WTC11 (cell line): ENCODE results near the gene PIK3C2B. TPM values are rescaled to one million over a fixed set of nuclear protein-coding genes. Genes with fewer than 3 reads are reported as not detected.

Experiments
- ATAC-seq: fragments of 200-7000 bp; cut with Tn5 transposase; 2 replicates; pipeline ENCODE4 v1.10.0; 2021; ENCODE audit warnings: mild to moderate bottlenecking, moderate library complexity
- CTCF ChIA-PET: fragments of 300-600 bp; sonication (Branson Sonifier 250); formaldehyde crosslinking; loops from one replicate; lab custom pipeline; 2021; ENCODE audit warnings: antibody characterized with exemption; lab: Charles Lee
- POLR2A ChIA-PET: fragments of 350-600 bp; sonication (Branson Sonifier 250); formaldehyde crosslinking; loops from one replicate; lab custom pipeline; 2021; ENCODE audit warnings: antibody characterized with exemption; lab: Charles Lee
- DNase-seq: peaks from one replicate; pipeline ENCODE4 v3.0.0; 2021; ENCODE audit warnings: low spot score
- H3K27ac Mint-ChIP-seq: 2 replicates; pipeline ENCODE4 v1.8.0; 2021; ENCODE audit warnings: mixed read lengths
- H3K27me3 Mint-ChIP-seq: 2 replicates; pipeline ENCODE4 v1.8.0; 2021; ENCODE audit warnings: low read depth, mild to moderate bottlenecking, moderate library complexity, mixed read lengths
- H3K36me3 Mint-ChIP-seq: 2 replicates; pipeline ENCODE4 v1.8.0; 2021; ENCODE audit warnings: mixed read lengths
- H3K4me1 Mint-ChIP-seq: 2 replicates; pipeline ENCODE4 v1.8.0; 2022; ENCODE audit warnings: mixed read lengths
- H3K4me3 Mint-ChIP-seq: 2 replicates; pipeline ENCODE4 v1.8.0; 2021; ENCODE audit warnings: mild to moderate bottlenecking, moderate library complexity, mixed read lengths
- H3K9me3 Mint-ChIP-seq: 2 replicates; pipeline ENCODE4 v1.8.0; 2021; ENCODE audit warnings: mixed read lengths
- CREB1 ChIP-seq: sonication (generic); formaldehyde crosslinking; IDR thresholded peaks from 2 replicates; pipeline ENCODE4 v1.8.0; 2023; ENCODE audit warnings: mild to moderate bottlenecking, missing genetic modification reagents
- CREM ChIP-seq: sonication (generic); formaldehyde crosslinking; IDR thresholded peaks from 2 replicates; pipeline ENCODE4 v1.8.1; 2022; ENCODE audit warnings: mild to moderate bottlenecking, missing genetic modification reagents, moderate library complexity
- FOXK1 ChIP-seq: sonication (generic); formaldehyde crosslinking; IDR thresholded peaks from 2 replicates; pipeline ENCODE4 v1.8.0; 2022; ENCODE audit warnings: mild to moderate bottlenecking, moderate library complexity, missing genetic modification reagents
- FOXP1 ChIP-seq: sonication (generic); formaldehyde crosslinking; IDR thresholded peaks from 2 replicates; pipeline ENCODE4 v1.8.0; 2022; ENCODE audit warnings: missing genetic modification reagents, mild to moderate bottlenecking, moderate library complexity, borderline replicate concordance
- FOXP4 ChIP-seq: sonication (generic); formaldehyde crosslinking; IDR thresholded peaks from 2 replicates; pipeline ENCODE4 v1.8.0; 2022; ENCODE audit warnings: mild to moderate bottlenecking, missing genetic modification reagents
- GABPB1 ChIP-seq: sonication (generic); formaldehyde crosslinking; IDR thresholded peaks from 2 replicates; pipeline ENCODE4 v1.8.1; 2023; ENCODE audit warnings: mild to moderate bottlenecking, missing genetic modification reagents
- GRHL2 ChIP-seq: fragments of 250-450 bp; sonication (Bioruptor Pico); IDR thresholded peaks from 2 replicates; pipeline ENCODE4 v1.8.0; 2022; ENCODE audit warnings: mild to moderate bottlenecking, moderate library complexity; ENCODE audit not compliant: insufficient replicate concordance, severe bottlenecking
- GTF2I ChIP-seq: fragments of 250-450 bp; sonication (Bioruptor Pico); conservative IDR thresholded peaks from 2 replicates; pipeline ENCODE4 v1.4.0; 2021; ENCODE audit warnings: mild to moderate bottlenecking
- KAT7 ChIP-seq: sonication (generic); formaldehyde crosslinking; IDR thresholded peaks from 2 replicates; pipeline ENCODE4 v1.8.1; 2023; ENCODE audit warnings: missing genetic modification reagents, mild to moderate bottlenecking, borderline replicate concordance
- MXD4 ChIP-seq: fragments of 250-450 bp; sonication (Bioruptor Pico); IDR thresholded peaks from 2 replicates; pipeline ENCODE4 v1.8.0; 2021; ENCODE audit warnings: mild to moderate bottlenecking, moderate library complexity, borderline replicate concordance
- NFE2L1 ChIP-seq: sonication (generic); formaldehyde crosslinking; IDR thresholded peaks from 2 replicates; pipeline ENCODE4 v1.8.1; 2023; ENCODE audit warnings: missing genetic modification reagents
- NR1H2 ChIP-seq: sonication (generic); formaldehyde crosslinking; IDR thresholded peaks from 2 replicates; pipeline ENCODE4 v1.9.0; 2021; ENCODE audit warnings: mild to moderate bottlenecking, moderate library complexity, missing genetic modification reagents
- PRDM15 ChIP-seq: sonication (generic); formaldehyde crosslinking; IDR thresholded peaks from 2 replicates; pipeline ENCODE4 v1.8.0; 2022; ENCODE audit warnings: missing genetic modification reagents
- ZNF263 ChIP-seq: sonication (generic); formaldehyde crosslinking; IDR thresholded peaks from 2 replicates; pipeline ENCODE4 v1.8.1; 2022; ENCODE audit warnings: low read depth, mild to moderate bottlenecking, moderate library complexity, missing genetic modification reagents
- ZNF512 ChIP-seq: sonication (generic); formaldehyde crosslinking; IDR thresholded peaks from 2 replicates; pipeline ENCODE4 v1.8.1; 2022; ENCODE audit warnings: missing genetic modification reagents, borderline replicate concordance
- total RNA-seq: library from RNA; stranded (reverse); gene quantifications from 3 replicates; pipeline ENCODE4 v1.2.3, GENCODE V29; 2021
- TF ChIP-seq, protein P1 (sequence below): sonication (generic); formaldehyde crosslinking; IDR thresholded peaks from 2 replicates; pipeline ENCODE4 v1.8.1; 2023; ENCODE audit warnings: mild to moderate bottlenecking, missing genetic modification reagents, moderate library complexity
- TF ChIP-seq, protein P2 (sequence below): sonication (generic); formaldehyde crosslinking; IDR thresholded peaks from 2 replicates; pipeline ENCODE4 v1.8.1; 2023; ENCODE audit warnings: mild to moderate bottlenecking, missing genetic modification reagents

PIK3C2B gene
- total RNA-seq, 1 experiment from 2014 or later = 27.7 TPM

DNA sequence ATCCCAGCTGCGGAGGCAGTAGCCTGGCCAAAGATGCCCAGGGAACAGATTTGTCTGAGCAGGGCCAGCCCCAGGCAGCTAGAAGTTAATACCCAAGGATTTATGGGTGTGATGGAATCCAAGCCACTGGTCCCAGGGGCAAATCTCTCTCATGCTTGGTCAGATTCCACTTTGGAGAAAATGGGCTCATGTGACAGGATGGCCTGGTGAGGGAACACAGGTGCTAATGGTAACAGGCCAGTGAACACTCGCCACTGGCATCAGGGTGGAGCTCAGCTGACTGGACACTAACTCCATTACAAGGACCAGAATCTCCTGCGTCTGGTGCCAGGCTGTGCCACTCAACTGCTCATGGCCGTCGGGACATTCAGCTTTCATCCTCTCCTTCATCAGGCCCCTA is 33.6 kb upstream of the PIK3C2B start (continued):
- TF ChIP-seq ZNF512 (CRISPR knock-in tag) (no peak), NFE2L1 (no peak), GTF2I (CRISPR knock-in tag) (no peak), MXD4 (no peak)

GRCh38 chr1:204524986-204525385 is 30.4 kb upstream of the PIK3C2B start:
- Mint-ChIP-seq H3K4me1 (peaks cover 12% of the 10 kb centered on the region), H3K4me3 (peak overlapping the region; percentile 43), H3K27me3 (no peaks in the 10 kb centered on the region), H3K9me3 (peaks cover 16% of the 10 kb centered on the region), H3K27ac (peak overlapping the region; percentile 98), H3K36me3 (peaks cover 68% of the 10 kb centered on the region)
- ChIA-PET POLR2A (interaction anchor here (1.4 kb wide), 1 partner anchor 9 kb away, joined by 4 read pairs; the partner anchor contains the start of gene MDM4), CTCF (interaction anchor here (0.9 to 2.5 kb wide), 3 partner anchors 79 to 282 kb away, joined by 3 to 10 read pairs (median 4); no protein-coding TSS in a partner anchor)
- DNase-seq (no peak), ATAC-seq (no peak)
- no peak for TF ChIP-seq ZNF512 (CRISPR knock-in tag)
- TF ChIP-seq, protein P1, sequence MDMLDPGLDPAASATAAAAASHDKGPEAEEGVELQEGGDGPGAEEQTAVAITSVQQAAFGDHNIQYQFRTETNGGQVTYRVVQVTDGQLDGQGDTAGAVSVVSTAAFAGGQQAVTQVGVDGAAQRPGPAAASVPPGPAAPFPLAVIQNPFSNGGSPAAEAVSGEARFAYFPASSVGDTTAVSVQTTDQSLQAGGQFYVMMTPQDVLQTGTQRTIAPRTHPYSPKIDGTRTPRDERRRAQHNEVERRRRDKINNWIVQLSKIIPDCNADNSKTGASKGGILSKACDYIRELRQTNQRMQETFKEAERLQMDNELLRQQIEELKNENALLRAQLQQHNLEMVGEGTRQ (CRISPR knock-in tag) = no peak
- TF ChIP-seq, protein P2, sequence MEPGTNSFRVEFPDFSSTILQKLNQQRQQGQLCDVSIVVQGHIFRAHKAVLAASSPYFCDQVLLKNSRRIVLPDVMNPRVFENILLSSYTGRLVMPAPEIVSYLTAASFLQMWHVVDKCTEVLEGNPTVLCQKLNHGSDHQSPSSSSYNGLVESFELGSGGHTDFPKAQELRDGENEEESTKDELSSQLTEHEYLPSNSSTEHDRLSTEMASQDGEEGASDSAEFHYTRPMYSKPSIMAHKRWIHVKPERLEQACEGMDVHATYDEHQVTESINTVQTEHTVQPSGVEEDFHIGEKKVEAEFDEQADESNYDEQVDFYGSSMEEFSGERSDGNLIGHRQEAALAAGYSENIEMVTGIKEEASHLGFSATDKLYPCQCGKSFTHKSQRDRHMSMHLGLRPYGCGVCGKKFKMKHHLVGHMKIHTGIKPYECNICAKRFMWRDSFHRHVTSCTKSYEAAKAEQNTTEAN (CRISPR knock-in tag) = no peak

- POLR2A ChIA-PET = no interaction called here
- TF ChIP-seq ZNF263 (CRISPR knock-in tag) = no peak
- TF ChIP-seq CREB1 = no peak
- no peak for TF ChIP-seq FOXP4
- TF ChIP-seq GTF2I (CRISPR knock-in tag) = no peak
- TF ChIP-seq CREM = no peak
- no peak for TF ChIP-seq KAT7 (CRISPR knock-in tag)
- TF ChIP-seq FOXK1 (CRISPR knock-in tag) = no peak
- no peak for TF ChIP-seq NR1H2 (CRISPR knock-in tag)
- no peak for TF ChIP-seq GABPB1
- no peak for TF ChIP-seq FOXP1 (CRISPR knock-in tag)
- no peak for TF ChIP-seq PRDM15 (CRISPR knock-in tag)
- no peak for TF ChIP-seq NFE2L1
- no peak for TF ChIP-seq GRHL2 (CRISPR knock-in tag)
These were observed 29.1 kb upstream of the PIK3C2B start for GRCh38 chr1:204523605-204524215.

More at GRCh38 chr1:204523605-204524215, 29.1 kb upstream of the PIK3C2B start:
- H3K4me1 Mint-ChIP-seq = peaks cover 15% of the 10 kb centered on the region
- peaks cover 70% of the 10 kb centered on the region for H3K36me3 Mint-ChIP-seq
- peak overlapping the region; percentile 48; the same call in 1 of the 2 replicates for H3K27ac Mint-ChIP-seq
- ATAC-seq (no peak), DNase-seq (no peak)
- no peak overlapping the region for H3K4me3 Mint-ChIP-seq
- no peaks in the 10 kb centered on the region for H3K27me3 Mint-ChIP-seq
- CTCF ChIA-PET = interaction anchor here (0.9 to 2.5 kb wide), 3 partner anchors 78 to 125 kb away, joined by 3 to 10 read pairs (median 3); no protein-coding TSS in a partner anchor
- peaks cover 16% of the 10 kb centered on the region for H3K9me3 Mint-ChIP-seq
